ENCODE results near the gene TMPRSS4.

Gene TMPRSS4

DNA sequence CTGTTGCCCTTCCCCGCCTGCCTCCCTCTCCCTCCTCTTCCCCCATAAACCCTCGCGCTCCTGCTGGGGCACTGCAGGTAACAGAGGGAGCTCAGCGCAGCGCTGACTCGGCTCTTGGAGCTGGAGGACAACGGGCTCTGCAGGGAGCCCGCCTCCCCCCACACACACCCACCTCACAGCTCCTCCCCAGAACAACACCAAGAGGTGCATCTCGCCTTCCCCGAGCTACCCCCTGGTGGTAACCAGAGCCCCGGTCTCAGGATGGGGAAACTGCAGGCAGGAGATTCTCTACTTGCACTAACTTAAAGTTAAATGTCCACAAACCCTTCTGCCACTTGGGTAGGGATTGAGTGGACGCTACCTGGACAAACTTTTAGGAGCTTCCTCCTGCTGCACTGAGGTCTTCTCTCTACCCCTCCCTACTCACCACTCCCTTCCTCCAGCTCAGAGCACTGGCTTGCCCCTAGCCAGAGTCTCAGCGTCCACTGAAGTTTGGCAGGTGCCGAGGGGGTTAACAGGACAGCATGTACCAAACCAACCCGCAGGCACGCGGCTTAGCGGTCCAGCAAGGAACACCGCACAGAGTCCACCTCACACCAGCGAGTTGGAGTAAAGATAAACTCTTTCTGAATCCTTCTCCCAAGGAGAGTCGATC lies 79.8 kb downstream of the TMPRSS4 start:
- no peak for DNase-seq

DNA sequence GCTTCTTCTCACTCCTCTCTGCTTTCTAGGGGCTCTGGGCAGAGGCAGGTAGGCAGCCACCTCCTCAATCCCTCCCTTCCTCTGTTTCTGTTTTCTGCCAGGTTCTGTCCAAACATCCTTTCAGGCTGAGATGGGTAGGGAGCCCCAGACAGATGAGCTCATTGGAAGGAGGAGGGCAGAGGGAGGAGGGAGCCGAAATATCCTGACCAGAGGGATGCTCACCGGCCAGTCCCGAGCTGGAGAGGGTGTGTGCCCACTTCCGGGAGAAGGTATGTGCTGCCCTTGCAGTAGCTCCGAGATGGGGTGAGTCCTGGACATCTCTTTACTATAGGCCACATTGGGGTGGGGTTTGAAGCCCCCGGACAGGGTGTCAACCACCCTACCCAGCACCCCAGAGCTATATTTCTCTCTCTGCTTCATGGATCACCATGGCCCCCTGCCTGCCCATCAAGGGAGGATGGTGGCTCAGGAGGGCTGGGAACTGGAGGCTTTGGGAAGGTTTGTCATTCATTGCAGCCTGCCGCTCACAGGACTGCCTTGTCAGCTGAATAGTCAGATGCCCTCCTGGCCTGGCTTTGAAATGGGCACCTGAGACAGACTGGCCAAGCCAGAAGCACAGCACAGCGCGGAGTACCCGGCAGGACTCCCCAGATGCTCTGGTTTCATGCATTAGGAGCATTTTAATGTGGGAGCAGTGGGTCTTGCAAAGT lies 80.5 kb downstream of the TMPRSS4 start:
- no peak for DNase-seq

- DNase-seq = no peak
Observed at GRCh38 chr11:118161786-118162185, 84.9 kb downstream of the TMPRSS4 start.

- no peak for DNase-seq
Observed at GRCh38 chr11:118162846-118163245, 86.0 kb downstream of the TMPRSS4 start.

- DNase-seq = no peak
Observed at GRCh38 chr11:118163494-118163893, 86.6 kb downstream of the TMPRSS4 start.

GRCh38 chr11:118164885-118165284 lies 88.0 kb downstream of the TMPRSS4 start:
- no peak for DNase-seq

- DNase-seq = no peak
Observed at GRCh38 chr11:118166641-118167040, 89.8 kb downstream of the TMPRSS4 start.

DNA sequence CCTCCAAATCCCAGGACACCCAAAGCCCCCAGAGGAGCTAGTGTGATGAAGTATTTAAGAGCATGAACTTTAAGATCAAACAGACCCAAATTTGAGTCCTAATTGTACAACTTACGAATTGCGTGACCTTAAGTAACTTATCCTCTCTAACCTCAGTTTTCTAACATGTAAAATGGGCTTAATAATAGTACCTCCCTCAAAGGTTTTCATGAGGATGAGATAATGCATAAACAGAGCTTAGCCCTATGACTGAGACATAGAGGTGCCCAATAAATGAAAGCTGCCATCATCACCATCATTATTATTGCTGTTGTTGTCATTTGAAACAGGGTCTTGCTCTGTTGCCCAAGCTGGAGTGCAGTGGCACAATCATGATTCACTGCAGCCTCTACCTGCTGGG lies 90.4 kb downstream of the TMPRSS4 start:
- no peak for DNase-seq

DNA sequence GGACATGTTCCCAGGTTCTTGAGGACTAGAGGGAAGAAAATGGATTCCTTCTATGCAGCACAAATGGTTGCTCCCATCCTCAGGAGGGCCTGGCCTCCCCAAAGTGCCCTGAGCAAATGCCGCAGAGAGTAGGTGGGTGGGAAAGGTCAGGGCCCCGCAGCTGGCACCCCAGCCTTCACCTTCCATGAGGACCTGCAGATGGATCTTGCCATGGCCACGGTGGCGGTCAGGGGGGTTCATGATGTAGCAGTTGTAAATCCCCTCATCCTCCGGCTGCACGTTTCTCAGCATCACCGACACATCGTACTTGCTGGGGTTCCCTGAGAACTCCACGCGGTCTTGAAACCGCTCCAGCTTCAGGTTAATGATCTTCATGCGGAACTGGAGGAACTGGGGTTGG lies 91.0 kb downstream of the TMPRSS4 start:
- no peak for DNase-seq

- no peak for DNase-seq
Observed at GRCh38 chr11:118168316-118168715, 91.4 kb downstream of the TMPRSS4 start.

DNA sequence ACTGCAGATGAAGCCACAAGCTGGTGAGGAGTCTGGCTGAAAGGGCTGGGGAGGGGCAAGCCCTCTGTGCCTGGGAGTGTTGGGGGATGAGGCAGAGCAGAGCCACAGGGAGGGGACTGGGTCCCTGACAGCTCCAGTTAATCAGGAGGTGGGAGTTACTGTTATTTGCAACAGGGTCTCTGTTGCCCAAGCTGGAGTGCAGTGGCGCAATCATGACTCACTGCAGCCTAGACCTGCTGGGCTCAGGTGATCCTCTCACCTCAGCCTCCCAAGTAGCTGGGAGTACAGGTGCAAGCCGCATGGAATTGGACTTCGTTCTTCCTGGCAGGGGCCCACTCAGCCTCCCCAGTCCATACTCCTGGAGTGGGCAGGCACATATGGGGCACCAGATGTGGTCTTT lies 91.9 kb downstream of the TMPRSS4 start:
- DNase-seq = no peak

- DNase-seq = no peak
Observed at GRCh38 chr11:118169300-118170140, 92.6 kb downstream of the TMPRSS4 start.

DNA sequence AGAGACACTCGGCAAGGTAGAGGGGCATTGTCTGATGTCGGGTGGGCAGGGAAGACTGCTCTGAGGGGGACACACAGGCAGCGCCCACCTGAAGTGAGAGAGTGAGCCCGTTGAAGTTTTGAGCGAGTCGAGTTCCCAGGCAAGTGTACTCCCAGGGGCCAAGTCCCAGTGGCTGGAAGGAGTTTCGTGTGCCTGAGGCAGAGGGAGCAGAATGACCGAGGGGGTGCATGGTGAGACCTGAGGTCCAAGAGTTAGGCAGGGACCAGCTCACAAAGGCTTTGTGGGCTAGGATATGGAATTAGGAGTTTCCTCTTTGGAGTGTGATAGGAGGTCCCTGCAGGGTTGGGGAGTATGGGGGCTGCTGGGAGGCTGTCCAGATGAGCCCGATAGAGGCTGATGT lies 93.4 kb downstream of the TMPRSS4 start:
- no peak for DNase-seq

DNA sequence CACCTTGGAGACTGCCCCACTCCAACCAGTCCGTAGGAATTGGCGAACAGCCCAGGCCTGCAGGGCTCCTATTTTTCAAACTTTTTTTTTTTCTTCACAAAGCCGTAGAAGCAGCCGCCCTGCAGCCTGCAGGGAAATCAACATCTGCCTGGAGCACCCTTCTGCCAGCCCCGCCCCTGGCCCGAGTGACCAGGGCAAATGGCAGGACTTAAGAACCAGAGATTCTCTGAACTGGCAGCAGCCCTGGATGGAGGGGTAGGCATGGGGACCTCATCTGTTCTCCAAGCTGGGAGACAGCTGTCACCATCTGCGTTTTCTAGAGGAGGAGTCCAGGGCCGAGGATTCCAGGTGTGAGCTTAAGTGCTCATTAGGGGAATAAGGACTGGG lies 94.0 kb downstream of the TMPRSS4 start:
- DNase-seq = no peak
